ENCODE data around the gene FAR2. TPM values are rescaled to one million over a fixed set of nuclear protein-coding genes. Genes with fewer than 3 reads are reported as not detected.

The FAR2 gene
- total and polyA plus RNA-seq, 3 donors from 2014 or later: 5.1 to 25.2 (median 5.8) TPM

DNA sequence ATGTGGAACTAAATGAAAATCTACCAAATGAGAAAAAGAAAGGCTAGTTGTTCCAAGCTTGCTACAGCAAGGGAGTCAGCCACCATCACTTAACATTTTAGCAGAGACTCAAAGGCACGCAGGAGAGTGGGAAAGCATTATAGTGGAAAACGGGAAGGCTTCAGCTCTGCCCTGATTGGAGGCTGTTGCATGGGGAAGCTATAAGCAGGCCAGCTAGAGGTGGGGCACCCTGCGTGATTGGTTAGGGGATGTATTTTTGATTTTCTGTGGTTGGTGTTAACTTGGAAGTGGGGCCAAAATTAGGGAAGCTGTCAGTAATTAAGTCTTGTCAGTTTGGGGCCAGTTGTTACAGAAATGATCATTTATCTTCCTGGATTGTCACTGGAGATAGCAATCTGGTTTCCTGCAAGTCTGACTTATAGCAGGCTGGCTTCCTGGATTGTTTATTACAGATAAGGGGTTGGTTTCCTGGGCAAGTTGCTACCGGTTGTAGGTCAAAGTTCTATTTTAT is 93.9 kb downstream of the FAR2 start:
- H3K27ac ChIP-seq: no peak overlapping the region

DNA sequence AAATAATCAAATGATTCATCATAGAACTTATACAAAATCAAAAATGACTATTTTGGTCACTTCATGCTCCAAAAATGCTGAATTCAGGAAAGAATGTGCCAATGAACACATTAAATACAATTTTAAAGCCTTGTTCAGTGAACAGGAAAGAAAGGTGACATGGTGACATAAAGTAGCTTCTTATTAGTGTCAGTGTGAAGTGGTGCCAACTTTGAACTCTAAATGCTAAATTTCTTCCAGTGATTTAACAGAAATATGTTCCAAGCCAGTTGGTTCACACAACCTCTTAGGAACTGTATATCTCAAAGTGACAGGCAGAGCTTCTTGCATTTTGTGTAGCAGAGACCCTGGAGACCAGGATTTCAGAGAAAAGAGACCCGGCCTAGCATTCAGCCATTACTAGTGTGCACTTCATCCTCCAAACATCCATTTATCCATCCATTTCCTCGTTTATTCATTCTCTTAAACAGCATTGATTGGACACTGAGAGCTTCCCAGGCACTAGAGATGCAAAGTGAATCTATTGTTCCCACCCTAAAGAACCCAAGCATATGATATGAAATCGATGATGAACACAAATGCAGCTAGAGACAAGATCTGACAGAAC is 95.2 kb downstream of the FAR2 start:
- no peak overlapping the region for H3K27ac ChIP-seq
- no peak for TF ChIP-seq POLR2A (IDR thresholded peaks at IDR 0.05)
- TF ChIP-seq, protein P1, sequence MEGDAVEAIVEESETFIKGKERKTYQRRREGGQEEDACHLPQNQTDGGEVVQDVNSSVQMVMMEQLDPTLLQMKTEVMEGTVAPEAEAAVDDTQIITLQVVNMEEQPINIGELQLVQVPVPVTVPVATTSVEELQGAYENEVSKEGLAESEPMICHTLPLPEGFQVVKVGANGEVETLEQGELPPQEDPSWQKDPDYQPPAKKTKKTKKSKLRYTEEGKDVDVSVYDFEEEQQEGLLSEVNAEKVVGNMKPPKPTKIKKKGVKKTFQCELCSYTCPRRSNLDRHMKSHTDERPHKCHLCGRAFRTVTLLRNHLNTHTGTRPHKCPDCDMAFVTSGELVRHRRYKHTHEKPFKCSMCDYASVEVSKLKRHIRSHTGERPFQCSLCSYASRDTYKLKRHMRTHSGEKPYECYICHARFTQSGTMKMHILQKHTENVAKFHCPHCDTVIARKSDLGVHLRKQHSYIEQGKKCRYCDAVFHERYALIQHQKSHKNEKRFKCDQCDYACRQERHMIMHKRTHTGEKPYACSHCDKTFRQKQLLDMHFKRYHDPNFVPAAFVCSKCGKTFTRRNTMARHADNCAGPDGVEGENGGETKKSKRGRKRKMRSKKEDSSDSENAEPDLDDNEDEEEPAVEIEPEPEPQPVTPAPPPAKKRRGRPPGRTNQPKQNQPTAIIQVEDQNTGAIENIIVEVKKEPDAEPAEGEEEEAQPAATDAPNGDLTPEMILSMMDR (IDR thresholded peaks at IDR 0.05): no peak
- 92 to 93% methylated on average over 3 of the region's 3 CpGs for WGBS, 2 donors
- H3K4me3 ChIP-seq: no peak overlapping the region
- H3K27me3 ChIP-seq: no peaks in the 10 kb centered on the region
- intact Hi-C loops (cut with DNase I; ENCODE audit: low total_unique reads): no loop called here
- no peaks in the 10 kb centered on the region for H3K36me3 ChIP-seq (ENCODE audit: low read depth, missing control alignments)
- no peaks in the 10 kb centered on the region for H3K9me3 ChIP-seq
- no peak for DNase-seq
- no peaks in the 10 kb centered on the region for H3K4me1 ChIP-seq

More for the DNA sequence above, 93.9 kb downstream of the FAR2 start:
- WGBS, 2 donors: 53 to 73% methylated on average over 4 of the region's 4 CpGs
- intact Hi-C loops (cut with DNase I; ENCODE audit: low total_unique reads): no loop called here
- TF ChIP-seq, protein P1 (IDR thresholded peaks at IDR 0.05): no peak
- TF ChIP-seq POLR2A (IDR thresholded peaks at IDR 0.05): no peak
- no peaks in the 10 kb centered on the region for H3K4me1 ChIP-seq
- DNase-seq: no peak
- H3K9me3 ChIP-seq: no peaks in the 10 kb centered on the region
- no peaks in the 10 kb centered on the region for H3K36me3 ChIP-seq (ENCODE audit: low read depth, missing control alignments)
- no peaks in the 10 kb centered on the region for H3K27me3 ChIP-seq
- no peak overlapping the region for H3K4me3 ChIP-seq

DNA sequence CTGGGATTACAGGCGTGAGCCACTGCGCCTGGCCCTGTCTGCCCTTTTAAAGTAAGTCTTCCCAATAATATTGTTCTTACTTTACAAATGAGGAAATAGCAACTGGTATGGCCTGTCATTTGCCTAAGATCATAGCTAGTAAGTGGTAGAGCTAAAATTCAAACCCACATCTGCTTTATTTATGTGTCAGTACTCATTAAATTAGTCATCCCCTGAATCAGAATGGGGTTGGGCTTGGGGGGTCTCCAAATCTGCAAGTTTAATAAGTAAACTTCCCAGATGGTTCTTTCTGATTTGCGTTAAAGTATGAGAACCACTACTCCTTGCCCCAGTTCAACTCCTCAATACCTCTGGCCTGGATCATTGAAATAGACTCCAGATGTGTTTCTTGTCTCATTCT is 96.2 kb downstream of the FAR2 start:
- no peaks in the 10 kb centered on the region for H3K4me1 ChIP-seq
- no peak overlapping the region for H3K27ac ChIP-seq
- WGBS, 2 donors: 87 to 88% methylated on average over 3 of the region's 3 CpGs
- no peaks in the 10 kb centered on the region for H3K36me3 ChIP-seq (ENCODE audit: low read depth, missing control alignments)
- H3K27me3 ChIP-seq: no peaks in the 10 kb centered on the region
- no peak overlapping the region for H3K4me3 ChIP-seq
- no peaks in the 10 kb centered on the region for H3K9me3 ChIP-seq
- no peak for DNase-seq
- intact Hi-C loops (cut with DNase I; ENCODE audit: low total_unique reads): no loop called here
- TF ChIP-seq, protein P1 (IDR thresholded peaks at IDR 0.05): no peak
- TF ChIP-seq POLR2A (IDR thresholded peaks at IDR 0.05): no peak

DNA sequence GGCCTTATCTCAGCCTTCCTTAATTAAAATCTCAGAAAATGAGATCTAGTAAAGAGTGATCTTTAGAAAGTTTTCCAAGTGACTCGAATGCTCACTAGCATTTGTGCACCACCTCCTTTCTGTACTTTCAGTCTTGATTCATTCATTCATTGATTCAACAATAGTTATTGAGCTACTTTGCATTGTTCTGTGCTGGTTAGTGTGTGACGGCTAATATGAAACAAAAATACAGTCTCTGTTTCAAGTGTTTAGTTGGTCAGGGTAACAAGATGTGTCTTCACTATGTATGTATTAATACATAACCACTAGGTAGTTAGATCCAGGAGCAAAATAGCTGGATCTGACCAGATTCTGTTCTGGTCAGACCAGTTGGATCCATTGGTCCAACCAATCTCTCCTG is 100.9 kb downstream of the FAR2 start:
- Histone ChIP-seq H3K27ac (no peak overlapping the region), H3K36me3 (ENCODE audit: low read depth, missing control alignments) (no peaks in the 10 kb centered on the region), H3K4me3 (no peak overlapping the region), H3K27me3 (no peaks in the 10 kb centered on the region), H3K9me3 (no peaks in the 10 kb centered on the region), H3K4me1 (no peaks in the 10 kb centered on the region)
- TF ChIP-seq, protein P1 (IDR thresholded peaks at IDR 0.05): no peak
- TF ChIP-seq POLR2A (IDR thresholded peaks at IDR 0.05): no peak
- intact Hi-C loops (cut with DNase I; ENCODE audit: low total_unique reads): no loop called here
- DNase-seq: no peak
- 92% methylated on average over 2 of the region's 2 CpGs for WGBS, 2 donors

All from testis (tissue), 3 donors.